Right kidney (tissue), 1 donor: Measurements from ENCODE around the gene MTERF4.

Experiments used
- DNase-seq: peaks from one replicate; pipeline ENCODE4 v3.0.0-alpha.2; 2016

Gene MTERF4

GRCh38 chr2:241069821-241070281, 32.2 kb downstream of the MTERF4 start:
- no peak for DNase-seq

DNA sequence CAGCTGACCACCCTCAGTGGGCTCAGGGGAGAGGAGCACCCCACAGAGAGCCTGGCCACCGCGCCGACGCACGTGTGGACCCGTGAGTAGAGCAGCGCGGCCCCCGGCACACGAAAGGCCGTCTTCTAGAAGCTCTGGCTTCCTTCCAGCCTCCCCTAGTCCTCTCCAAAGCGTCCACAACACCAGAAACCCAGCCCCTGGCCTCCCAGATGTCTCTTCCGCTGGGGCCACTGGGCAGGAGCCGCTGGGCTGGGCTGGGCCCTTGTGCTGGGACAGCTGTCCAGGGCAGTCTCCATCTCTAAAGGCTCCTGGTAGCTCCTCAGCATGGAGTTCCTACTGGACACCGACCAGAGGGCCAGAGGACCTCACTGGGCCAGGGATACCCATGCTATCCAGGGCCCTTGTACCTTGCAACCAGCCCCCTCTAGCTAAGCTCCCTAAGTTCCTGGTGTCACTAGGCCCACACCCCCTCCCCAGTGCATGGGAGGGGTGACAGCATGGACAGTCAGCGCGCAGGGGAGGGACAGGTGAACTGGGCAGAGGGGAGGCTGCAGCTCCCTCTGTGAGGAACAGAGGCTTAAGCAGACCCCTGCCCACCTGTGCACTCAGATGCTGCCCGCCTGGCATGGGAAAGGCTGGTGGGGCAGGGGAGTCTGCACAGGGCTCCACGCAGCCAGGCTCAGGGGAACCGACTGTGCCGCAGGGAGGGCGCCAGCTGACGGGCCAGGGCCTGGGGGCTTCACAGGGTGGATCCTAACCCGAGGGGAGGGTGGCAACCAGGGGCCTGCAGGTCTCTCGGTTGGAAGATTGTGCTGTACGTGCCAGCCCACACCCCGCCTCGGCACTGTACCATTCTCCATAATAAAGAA, 32.9 kb downstream of the MTERF4 start:
- DNase-seq, result no peak

DNA sequence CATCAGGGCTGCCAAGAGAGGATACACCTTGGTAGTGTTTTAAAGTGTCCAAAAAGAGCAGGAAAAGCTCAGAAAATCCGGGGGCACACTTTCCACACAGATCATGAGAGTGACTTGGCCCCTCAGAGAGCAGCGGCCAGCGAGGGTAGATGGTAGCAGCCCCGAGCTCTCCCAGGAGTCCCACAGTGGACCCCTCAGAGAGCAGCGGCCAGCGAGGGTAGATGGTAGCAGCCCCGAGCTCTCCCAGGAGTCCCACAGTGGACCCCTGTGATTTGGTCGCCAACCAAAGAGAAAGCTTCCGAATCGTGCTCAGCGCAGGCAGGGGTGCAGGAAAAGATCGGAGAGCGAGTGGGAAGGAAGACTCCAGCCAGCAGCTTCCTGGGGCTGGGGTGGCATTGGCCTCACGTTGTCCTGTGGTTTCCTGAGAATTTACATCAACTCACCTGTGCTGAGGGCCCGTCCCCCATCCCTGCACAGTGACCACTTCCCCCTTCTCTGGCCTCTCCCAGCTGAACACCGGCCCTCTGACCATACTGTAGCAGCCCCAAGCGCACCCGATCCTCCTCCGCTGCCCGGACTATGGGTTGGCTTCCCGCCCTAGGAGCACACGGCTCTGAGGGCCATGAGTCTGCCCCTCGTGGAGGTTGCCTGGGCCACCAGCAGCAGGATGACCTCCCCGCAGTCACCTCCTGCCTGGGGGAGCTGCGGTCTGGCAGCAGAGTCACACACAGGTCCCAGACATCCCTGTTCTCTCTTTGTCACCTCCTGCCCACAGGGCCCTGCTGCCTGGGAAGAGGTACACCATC, 33.7 kb downstream of the MTERF4 start:
- DNase-seq, result no peak

DNA sequence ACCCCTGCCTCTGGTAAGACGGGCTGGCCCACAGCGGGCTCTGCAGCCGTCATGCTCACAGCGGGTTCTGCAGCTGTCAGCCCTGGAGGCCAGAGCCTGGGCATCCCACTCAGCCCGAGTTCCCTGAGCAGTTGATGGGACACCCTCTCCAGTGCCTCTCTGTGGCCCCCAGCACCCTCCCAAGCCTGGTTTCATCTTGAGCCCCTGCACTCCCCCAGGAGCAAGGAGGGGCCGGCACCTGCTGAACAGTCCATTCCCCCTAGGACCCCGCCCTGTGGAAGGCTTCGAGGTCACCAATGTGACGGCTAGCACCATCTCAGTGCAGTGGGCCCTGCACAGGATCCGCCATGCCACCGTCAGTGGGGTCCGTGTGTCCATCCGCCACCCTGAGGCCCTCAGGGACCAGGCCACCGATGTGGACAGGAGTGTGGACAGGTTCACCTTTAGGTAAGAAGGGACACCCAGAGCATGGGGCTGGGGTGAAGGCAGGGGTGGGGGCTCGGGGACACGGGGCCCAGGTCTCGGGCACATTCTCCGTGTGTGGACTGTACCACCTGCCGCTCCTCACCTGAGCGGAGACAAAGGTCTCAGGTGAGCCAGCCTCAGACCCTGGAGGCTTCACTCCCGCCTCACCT, 34.5 kb downstream of the MTERF4 start:
- DNase-seq, result no peak

GRCh38 chr2:241066893-241067341, 35.2 kb downstream of the MTERF4 start:
- no peak for DNase-seq

DNA sequence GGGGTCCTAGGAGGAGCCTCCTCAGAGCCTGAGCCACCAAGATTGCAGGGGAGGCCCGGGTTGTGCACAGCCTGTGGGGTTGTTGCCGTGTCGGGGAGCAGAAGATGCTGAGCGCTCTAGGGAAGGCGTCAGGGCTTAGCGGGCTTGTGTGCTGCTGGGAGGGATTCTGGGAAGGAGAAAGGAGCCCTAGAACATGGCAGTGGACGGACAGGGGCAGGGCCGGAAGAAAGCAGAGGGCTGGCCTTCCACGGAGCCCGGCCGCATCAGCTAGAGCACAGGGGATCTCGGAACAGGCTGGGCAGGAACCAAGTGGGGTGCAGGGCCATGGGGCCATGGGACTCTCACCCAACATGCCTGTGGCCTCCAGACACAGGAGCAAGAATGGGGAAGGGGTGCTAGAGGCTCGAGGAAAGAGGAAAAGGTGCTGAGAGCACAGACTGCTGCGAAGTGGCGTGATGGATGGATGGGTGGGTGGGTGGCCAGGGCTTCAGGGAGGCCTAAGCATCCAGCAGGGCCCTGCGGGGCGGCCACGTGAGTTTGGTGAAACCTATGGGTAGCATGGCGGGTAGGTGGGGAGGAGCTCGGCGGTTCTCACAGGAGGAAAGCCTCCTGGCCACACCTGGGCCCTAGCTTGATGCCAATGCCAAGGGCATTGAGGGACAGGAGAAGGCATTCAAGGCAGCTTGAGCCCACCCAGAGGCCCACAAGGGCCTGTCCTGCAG, 35.8 kb downstream of the MTERF4 start:
- no peak for DNase-seq

GRCh38 chr2:241065355-241065803, 36.7 kb downstream of the MTERF4 start:
- no peak for DNase-seq

- no peak for DNase-seq
These were observed 37.2 kb downstream of the MTERF4 start for GRCh38 chr2:241064802-241065354.

DNA sequence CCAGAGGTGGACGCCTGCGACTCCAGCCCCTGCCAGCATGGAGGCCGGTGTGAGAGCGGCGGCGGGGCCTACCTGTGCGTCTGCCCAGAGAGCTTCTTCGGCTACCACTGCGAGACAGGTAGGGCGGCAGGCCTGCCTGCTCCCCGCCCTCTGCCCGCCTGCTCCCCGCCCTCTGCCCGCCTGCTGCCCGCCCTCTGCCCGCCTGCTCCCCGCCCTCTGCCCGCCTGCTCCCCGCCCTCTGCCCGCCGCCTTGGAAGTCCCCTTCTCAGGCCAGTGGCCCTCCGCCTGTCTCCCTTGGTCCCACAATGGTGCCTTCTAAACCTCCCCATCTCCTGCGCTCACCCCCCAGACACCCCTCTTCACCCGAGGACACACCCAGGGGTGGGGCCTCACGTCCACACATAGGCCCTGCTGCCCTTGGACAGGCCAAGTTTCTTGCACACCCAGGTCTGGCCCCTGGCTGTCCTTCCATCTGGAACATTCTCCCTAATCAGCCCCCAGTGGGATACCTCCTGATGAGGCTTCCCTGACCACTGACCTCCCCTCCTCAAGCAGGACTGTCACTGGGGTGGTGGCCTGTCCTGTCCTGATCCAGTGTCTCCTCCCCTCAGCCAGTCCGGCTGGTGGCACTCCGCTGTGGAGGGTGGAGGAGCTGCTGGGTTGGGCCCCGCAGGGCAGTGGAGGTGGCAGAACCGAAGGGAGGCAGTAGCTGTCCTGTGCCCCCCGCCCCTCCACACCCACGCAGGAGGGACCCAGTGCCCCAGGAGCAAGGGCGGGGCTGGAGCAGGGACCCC, 37.9 kb downstream of the MTERF4 start:
- DNase-seq, result no peak

GRCh38 chr2:241063587-241063986, 38.5 kb downstream of the MTERF4 start:
- DNase-seq, result no peak

GRCh38 chr2:241063093-241063551, 39.0 kb downstream of the MTERF4 start:
- no peak for DNase-seq

DNA sequence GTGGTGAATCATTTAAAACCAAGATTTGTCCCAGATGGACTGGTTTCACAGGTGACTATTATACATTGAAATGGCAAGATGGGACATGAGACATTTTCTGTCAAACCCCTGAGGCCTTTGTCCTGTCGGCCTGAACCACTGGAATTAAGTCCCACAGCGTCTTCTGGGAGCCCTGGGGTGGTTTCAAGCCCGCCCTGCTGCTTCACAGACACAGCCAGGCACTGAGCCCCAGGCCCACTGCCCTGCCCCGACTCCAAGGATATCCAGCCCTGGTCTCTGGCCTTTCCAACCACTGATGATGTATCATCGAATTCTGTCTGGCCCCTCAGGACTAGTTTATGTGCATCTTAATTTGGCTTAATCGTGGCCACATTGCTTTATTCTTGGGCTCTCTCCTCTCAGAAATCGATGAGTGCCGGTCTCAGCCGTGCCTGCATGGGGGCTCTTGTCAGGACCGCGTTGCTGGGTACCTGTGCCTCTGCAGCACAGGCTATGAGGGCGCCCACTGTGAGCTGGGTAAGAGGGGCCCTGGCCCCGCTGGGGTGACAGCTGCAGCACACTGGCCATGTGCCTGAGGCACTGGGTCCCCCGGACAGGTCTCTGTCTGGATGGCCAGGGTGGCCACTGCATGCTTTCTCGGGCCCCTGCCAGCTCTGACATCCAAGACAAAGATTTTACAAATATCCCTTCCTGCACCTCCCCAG, 39.5 kb downstream of the MTERF4 start:
- DNase-seq, result no peak

GRCh38 chr2:241061275-241061674, 40.8 kb downstream of the MTERF4 start:
- no peak for DNase-seq

- no peak for DNase-seq
These were observed 48.4 kb downstream of the MTERF4 start for GRCh38 chr2:241053576-241054251.

GRCh38 chr2:241052677-241053360, 49.3 kb downstream of the MTERF4 start:
- DNase-seq, result no peak

GRCh38 chr2:241051578-241052487, 50.3 kb downstream of the MTERF4 start:
- DNase-seq, result no peak
